ENCODE results near the gene SYNPR.

Gene SYNPR

GRCh38 chr3:63295806-63296205 lies 17.7 kb downstream of the SYNPR start:
- DNase-seq (ENCODE audit: low read depth, low spot score): no peak
- TF ChIP-seq CTCF (IDR thresholded peaks at IDR 0.05; ENCODE audit: low read depth, low read length): no peak
- H3K4me3 ChIP-seq (ENCODE audit: low read depth, low read length): no peak overlapping the region
- in situ Hi-C loops (cut with HindIII; ENCODE audit: low sequenced_read_pairs): no loop called here

DNA sequence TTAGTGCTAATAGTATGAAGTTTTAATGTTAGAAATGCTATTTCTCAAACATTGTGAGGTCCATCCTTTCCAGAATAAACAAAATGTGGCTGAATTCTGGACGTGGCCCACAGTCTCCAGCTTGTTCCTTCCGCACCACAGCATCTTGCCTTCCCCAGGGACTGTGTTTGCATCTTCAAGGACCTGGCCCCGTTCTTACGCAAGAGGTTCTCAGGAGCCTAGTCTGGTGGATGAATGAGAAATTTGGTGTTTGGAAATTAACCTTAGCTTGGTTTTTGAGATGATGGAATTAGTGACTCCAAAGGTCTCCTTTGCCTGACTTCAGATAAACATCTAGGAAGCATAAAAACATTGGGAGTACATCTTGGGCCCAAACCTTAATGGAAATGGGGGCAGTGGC lies 18.1 kb downstream of the SYNPR start:
- H3K4me3 ChIP-seq (ENCODE audit: low read depth, low read length): no peak overlapping the region
- no peak for DNase-seq (ENCODE audit: low read depth, low spot score)
- TF ChIP-seq CTCF (IDR thresholded peaks at IDR 0.05; ENCODE audit: low read depth, low read length): no peak
- in situ Hi-C loops (cut with HindIII; ENCODE audit: low sequenced_read_pairs): no loop called here

GRCh38 chr3:63303238-63303637 lies 25.1 kb downstream of the SYNPR start:
- no peak for DNase-seq (ENCODE audit: low read depth, low spot score)
- no peak for TF ChIP-seq CTCF (IDR thresholded peaks at IDR 0.05; ENCODE audit: low read depth, low read length)
- no peak overlapping the region for H3K4me3 ChIP-seq (ENCODE audit: low read depth, low read length)
- in situ Hi-C loops (cut with HindIII; ENCODE audit: low sequenced_read_pairs): no loop called here

GRCh38 chr3:63304421-63304820 lies 26.3 kb downstream of the SYNPR start:
- H3K4me3 ChIP-seq (ENCODE audit: low read depth, low read length): no peak overlapping the region
- TF ChIP-seq CTCF (IDR thresholded peaks at IDR 0.05; ENCODE audit: low read depth, low read length): no peak
- in situ Hi-C loops (cut with HindIII; ENCODE audit: low sequenced_read_pairs): no loop called here
- DNase-seq (ENCODE audit: low read depth, low spot score): no peak

DNA sequence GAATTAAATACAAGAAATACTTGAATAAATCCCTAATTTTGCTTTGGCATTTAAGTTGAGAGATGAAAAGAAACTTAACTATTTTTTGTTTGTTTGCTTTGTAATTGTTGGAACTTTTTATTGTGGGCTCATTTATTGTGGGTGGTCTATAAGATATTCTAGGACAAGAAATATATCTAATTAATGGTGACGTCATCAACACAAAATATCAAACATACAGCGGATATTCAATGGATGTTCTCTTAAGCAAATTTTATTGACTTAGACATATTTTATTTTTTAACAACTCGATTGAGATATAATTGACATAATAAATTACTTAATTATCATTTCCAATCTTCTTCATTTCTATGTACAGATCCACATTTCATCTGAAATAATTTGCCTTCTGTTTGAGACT lies 30.0 kb downstream of the SYNPR start:
- TF ChIP-seq CTCF (IDR thresholded peaks at IDR 0.05; ENCODE audit: low read depth, low read length): no peak
- no peak for DNase-seq (ENCODE audit: low read depth, low spot score)
- no peak overlapping the region for H3K4me3 ChIP-seq (ENCODE audit: low read depth, low read length)
- in situ Hi-C loops (cut with HindIII; ENCODE audit: low sequenced_read_pairs): no loop called here

DNA sequence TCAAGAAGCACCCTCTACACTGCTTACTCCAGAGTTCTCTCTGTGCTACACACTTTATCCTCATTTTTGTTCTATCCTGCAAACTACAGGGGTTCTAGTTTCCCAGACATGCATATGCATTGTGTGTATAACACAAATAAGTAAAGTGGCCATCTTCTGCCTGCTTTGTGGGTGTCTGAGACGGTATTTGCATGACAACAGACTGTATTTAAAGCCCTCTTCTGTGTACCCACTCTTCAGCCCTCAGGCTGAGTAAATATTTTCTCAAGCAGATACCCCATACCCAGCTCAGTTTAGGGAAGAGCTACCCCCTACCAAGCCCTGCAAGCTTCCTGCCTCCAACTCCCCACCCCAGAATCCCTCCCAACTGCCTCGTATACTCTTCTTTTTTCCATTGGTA lies 31.7 kb downstream of the SYNPR start:
- in situ Hi-C loops (cut with HindIII; ENCODE audit: low sequenced_read_pairs): no loop called here
- no peak for TF ChIP-seq CTCF (IDR thresholded peaks at IDR 0.05; ENCODE audit: low read depth, low read length)
- DNase-seq (ENCODE audit: low read depth, low spot score): no peak
- no peak overlapping the region for H3K4me3 ChIP-seq (ENCODE audit: low read depth, low read length)

- no peak for TF ChIP-seq CTCF (IDR thresholded peaks at IDR 0.05; ENCODE audit: low read depth, low read length)
- DNase-seq (ENCODE audit: low read depth, low spot score): no peak
- in situ Hi-C loops (cut with HindIII; ENCODE audit: low sequenced_read_pairs): no loop called here
- no peak overlapping the region for H3K4me3 ChIP-seq (ENCODE audit: low read depth, low read length)
Observed at GRCh38 chr3:63323766-63324165, 45.7 kb downstream of the SYNPR start.

All from astrocyte of the spinal cord (primary cell).